ENCODE results near the gene SFT2D2.
"Not testable (repeated sequence)": the region's sequence is repeated elsewhere in the genome, so short reads cannot be mapped to it uniquely, and the experiment has no call there.

SFT2D2 gene

GRCh38 chr1:168225476-168226190 is at the start of gene SFT2D2:
Gene SFT2D2 (plus strand): TSS chr1:168226004. CDS start chr1:168226080, 76 bp downstream.
- peak; percentile 84 to 93 (median 86) for DNase-seq

- no peak for DNase-seq
Observed at GRCh38 chr1:168178227-168178637, 47.6 kb upstream of the SFT2D2 start.

DNA sequence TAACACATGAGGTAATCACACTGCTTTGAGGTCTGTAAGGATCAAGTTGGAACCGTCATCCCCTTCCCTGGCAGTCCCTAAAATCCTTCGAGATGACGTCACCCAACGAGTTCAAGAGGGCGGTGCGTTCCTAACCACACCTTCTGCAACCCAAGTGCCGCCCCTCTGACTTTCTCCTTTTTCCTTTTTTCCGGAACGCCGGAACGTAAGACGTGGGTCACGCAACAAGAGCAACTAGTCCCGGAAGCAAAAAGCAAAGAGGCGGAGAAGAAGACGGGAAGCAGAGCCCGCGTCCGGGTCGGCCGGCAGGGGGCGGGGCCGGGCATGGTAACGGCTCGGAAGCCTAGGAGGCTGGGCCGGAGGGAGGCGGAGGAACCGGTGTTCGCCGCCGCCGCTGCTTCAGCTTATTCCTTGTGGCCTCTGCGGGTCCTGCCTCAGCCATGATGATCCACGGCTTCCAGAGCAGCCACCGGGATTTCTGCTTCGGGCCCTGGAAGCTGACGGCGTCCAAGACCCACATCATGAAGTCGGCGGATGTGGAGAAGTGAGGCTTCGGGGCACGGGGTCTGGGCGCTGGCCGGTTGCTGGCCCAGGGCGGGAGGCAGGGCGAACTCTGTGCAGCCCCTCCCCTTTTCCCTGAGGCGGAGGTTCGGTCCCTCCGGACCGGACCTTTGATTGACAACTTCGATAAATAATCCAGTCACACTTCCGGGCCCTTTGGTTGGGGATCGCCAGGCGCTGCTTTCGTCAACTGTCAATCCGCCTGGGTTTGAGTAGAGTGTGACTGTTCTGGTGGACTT is 47.0 kb upstream of the SFT2D2 start, which contains the start of gene TIPRL:
Gene TIPRL, plus strand, starts transcription at position 325 of the 800 bp plus-strand sequence. Its CDS starts 116 bp downstream, at position 441.
- peak; percentile 98 to 99 (median 98) for DNase-seq

DNA sequence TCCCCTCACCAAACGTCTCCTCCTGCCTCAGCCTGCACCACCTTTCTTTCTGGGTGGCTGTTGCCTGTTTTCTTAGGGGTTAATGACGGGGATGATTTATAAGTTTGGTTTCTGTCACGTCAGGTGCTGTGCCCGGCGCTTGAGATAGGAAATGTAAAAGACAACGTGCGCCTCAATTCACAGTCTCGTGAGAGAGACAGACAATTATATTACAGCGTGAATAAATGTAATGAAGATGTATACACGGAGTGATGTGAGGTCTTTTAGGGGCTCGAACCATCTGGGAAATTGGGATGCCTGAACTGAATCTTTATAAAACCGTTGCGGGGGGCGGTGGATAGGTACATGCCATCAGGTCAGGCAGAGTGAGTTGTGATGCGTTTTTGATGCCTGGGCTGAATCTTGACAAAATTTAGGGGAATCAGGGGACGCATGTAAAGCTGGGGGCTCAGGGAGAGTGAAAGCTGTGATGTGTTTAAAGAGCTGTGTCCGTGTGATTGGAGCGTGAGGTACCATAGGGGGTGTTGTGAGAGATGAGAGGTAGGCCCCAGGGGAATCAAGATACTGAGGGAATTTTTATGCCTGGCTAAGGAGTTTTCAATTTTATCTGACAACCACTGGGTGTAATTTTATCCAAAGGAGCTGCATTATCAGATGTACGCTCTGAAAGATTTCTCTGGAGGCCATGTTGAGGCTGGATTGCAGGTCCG is 46.2 kb upstream of the SFT2D2 start:
- peak in 2 of 3 donors; percentile 15 to 21 for DNase-seq

- DNase-seq, result peak in 2 of 3 donors; percentile 9 to 24
Observed at GRCh38 chr1:168180148-168180524, 45.7 kb upstream of the SFT2D2 start.

DNA sequence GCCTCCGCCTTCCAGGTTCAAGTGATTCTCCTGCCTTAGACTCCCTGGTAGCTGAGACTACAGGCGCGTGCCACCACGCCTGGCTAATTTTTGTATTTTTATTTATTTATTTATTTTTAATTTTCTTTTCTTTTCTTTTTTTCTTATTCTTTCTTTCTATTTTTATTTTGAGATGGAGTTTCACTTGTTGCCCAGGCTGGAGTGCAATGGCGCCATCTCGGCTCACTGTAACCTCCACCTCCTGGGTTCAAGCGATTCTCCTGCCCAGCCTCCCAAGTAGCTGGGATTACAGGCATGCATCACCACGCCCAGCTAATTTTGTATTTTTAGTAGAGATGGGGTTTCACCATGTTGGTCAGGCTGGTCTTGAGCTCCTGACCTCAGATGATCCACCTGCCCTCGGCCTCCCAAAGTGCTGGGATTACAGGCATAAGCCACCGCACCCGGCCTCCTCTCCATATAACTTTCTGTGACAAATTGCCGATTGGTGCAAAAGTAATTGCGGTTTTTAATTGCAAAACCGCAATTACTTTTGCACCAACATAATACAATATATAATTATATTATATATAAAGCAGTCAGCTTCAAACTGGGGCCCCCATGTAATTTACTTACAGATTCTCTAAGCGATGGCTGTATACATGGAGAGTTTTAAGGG is 44.6 kb upstream of the SFT2D2 start:
- DNase-seq, result not testable (repeated sequence)

DNA sequence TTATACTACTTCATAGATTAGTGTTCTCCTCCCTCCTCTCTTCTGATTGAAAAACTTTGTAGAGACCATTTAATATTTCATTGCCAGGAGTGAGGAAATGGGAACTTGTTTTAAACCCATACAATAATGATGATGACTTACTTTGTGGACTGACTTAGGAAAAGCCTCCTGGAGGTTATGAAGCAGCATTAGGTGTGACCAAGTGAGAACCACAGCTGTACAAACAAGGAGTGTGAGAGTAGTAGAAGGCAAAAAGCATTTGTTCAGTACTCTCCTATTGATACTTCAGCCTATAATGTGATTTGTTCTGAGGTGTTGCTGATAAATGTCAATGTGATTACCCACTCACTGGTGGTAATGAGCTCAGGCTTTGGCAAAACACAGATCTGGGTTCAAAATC is 38.6 kb upstream of the SFT2D2 start:
- DNase-seq, result no peak

DNA sequence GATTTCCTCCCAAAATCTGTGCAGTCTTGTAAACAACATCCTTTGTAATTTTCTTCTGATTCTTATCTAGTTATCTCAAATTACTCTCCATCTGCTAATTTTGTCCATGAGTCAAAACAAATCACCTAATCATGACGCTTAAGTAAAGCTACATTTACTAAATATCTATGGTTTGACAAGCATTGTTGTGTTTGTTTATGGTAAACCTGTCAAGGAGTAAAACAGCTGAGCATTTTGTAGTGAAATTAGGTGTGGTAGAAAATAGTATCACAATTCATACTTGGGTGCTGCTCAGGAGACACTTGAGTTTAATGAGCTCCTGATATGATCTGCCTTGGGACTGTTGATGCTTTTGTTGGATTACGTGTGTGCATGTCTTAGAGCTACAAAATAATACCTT is 35.4 kb upstream of the SFT2D2 start:
- no peak for DNase-seq

DNA sequence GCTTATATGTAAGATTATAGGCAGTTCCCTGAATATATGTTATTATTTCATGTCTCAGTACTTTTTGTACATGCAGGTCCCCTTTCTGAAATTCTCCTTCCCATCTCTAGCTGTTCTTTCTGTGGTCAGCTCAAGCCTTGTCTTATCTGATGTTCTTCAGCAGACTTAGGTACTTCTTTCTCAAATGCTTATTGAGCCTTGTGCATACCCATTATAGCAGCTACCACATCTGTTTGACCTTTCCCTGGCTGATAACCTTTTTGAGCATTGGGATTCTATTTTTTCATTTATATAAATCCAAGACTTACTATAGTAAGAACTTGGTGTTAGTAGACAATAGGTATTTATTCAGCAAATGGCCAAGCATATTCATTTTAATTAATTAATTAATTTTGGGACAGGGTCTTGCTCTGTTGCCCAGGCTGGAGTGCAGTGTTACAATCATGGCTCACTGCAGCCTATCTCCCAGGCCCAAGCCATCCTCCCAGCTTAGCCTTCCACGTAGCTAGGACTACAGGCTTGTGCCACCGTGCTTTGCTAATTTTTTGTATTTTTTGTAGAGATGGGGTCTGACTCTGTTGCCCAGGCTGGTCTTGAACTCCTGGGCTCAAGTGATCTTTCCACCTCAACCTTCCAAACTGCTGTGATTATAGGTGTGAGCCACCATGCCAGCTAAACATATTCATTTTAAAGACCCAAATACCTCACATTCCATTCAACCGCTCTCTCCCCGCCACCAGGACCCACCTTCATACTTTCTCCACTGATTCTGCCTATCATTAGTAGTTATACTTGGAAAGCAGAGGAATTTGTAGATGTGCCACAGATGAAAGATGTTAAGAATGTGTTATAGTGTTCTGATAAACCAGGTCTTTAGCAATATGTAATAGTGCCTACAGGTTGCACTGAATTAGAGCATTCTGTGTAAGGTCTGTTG is 30.3 kb upstream of the SFT2D2 start:
- DNase-seq, result no peak

DNA sequence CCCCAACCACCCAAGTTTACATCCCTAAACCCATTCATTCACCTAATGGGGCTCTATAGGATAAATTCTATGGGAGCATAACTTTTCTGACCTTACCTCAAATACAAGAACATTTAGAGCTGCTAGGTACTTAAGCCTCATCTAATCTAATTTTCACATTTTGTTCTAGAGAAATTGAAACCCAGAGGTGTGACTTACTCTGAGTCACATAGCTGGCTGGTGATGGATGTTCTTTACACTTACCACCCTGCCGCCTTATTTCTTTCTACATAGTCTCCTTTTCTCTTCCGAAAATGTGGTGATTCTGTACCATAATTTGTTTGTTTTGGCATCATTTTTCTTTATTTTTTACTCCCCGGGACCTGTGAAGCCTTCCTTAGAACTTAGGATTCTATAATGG is 26.7 kb upstream of the SFT2D2 start:
- no peak for DNase-seq

DNA sequence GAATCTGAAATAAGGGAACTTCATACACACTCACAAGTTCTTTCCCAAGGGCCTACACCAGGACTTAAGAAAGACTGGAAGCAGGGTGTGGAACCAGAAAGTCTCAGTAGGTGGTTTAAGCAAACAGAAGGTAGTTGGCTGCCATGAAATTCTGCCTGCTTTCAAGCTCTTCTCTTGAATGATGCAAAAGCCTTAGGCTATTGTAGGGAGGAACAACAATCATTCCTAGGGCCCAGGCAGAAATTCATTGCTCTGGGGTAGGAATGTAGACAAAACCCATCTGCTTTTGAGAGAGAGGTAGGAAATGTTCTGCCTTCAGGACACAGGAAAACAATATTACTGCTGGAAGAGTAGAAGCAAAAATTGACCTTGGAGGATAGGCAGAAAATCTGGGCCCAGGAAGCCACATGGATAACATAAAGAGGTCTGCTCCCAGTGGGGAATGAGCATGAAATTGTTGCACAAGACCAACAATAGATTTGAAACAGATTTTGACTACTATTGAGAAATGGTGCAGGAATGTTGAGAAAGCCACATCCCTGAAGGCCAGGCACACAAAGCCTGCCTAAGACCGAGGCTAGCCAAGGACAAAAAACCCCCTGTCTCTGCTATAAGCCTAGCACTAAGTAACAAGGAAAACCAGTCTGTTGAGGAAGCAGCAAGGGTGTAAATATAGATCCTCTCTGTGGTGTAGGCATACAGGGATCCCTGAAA is 22.7 kb upstream of the SFT2D2 start:
- DNase-seq, result no peak

GRCh38 chr1:168206111-168206510 is 19.7 kb upstream of the SFT2D2 start:
- DNase-seq, result no peak

- not testable (repeated sequence) for DNase-seq
Observed at GRCh38 chr1:168207673-168208072, 18.1 kb upstream of the SFT2D2 start.

- no peak for DNase-seq
Observed at GRCh38 chr1:168210312-168210711, 15.5 kb upstream of the SFT2D2 start.

DNA sequence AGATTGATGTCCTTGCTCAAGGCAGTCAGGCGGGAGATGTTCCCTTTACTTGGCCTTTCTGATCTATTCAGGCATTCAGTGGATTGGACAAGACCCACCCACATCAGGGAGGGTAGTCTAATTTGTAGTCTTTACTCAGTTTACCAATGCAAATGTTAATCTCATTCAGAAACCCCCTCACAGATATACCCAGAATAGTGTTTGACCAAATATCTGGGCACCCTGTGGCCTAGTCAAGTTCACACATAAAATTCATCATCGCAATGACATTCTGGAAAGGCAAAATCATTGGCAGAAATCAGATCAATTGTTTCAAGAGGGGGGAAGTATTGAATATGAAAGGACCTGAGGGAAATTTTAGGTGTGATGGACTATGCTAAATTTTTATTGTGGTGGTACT is 12.5 kb upstream of the SFT2D2 start:
- DNase-seq, result no peak

GRCh38 chr1:168216171-168216570 is 9.6 kb upstream of the SFT2D2 start:
- no peak for DNase-seq

- DNase-seq, result no peak
Observed at GRCh38 chr1:168217664-168218063, 8.1 kb upstream of the SFT2D2 start.

DNA sequence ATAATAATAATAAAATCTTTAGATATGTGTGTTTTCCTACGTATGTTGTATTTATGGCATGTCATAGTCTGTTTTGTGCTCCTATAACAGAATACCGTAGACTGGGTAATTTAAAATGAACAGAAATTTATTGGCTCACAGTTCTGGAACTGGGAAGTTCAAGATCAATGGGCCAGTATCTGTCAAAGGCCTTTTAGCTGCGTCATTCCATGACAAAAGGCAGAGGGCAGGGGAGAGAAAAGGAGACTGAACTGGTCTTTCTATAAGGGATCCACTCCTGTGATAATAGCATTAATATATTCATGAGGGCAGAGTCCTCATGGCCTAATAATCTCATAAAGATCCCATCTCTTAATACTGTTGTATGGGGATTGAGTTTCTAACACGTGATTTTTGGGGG is 7.1 kb upstream of the SFT2D2 start:
- no peak for DNase-seq

- peak; percentile 41 to 46 (median 42) for DNase-seq
Observed at GRCh38 chr1:168220470-168220871, 5.3 kb upstream of the SFT2D2 start.

DNA sequence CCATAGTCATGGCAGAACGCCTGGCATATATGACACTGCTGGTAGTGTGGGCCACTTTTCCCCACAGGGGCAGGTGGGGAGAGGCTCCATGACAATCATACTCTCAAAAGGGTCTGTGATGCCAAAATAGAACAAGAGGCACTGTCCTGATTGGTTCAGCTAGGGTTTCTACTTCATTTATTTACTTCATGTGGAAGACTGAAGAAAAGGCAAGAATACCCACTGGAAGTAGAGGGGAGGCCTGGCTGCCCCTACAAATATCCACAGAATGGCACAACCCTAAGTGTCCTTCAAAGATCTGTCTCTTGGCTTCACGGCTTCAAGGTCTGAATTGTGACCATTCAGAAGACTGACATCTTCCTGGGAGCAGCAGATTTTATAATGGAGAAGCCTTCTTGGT is 4.5 kb upstream of the SFT2D2 start:
- DNase-seq, result no peak

- DNase-seq, result no peak
Observed at GRCh38 chr1:168223261-168223660, 2.5 kb upstream of the SFT2D2 start.

Data from suppressor macrophage treated with lipopolysaccharide for 1 hour (primary cell).